ENCODE results near the gene SLC4A5. TPM values are rescaled to one million over a fixed set of nuclear protein-coding genes. Genes with fewer than 3 reads are reported as not detected.

Gene SLC4A5
- total RNA-seq, 2 donors from 2014 or later: 0.89 to 1.6 TPM

DNA sequence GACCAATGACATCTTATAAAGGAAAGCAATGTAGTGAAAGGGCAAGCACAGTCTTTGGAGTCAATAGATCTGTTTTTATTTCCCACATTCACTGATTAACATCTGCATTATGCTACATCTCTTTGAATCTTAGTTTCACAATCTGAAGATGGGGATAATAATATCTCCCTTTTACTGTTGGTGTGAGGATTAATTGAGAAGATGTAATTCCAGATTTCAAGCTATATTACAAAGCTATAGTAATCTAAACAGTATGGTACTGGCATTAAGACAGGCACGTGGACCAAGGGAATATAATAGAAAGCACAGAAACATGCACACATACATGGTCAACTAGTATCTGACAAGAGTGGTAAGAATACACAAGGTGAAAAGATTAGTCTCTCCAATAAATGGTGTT is 45.3 kb downstream of the SLC4A5 start:
- Mint-ChIP-seq H3K36me3 (peaks cover 5 to 8% of the 10 kb centered on the region in 2 donors), H3K27ac (no peak overlapping the region), H3K9me3 (peaks cover 3 to 4% of the 10 kb centered on the region in 2 donors)
- DNase-seq (ENCODE audit: low spot score in 2 of 2) (no peak), ATAC-seq (no peak)

DNA sequence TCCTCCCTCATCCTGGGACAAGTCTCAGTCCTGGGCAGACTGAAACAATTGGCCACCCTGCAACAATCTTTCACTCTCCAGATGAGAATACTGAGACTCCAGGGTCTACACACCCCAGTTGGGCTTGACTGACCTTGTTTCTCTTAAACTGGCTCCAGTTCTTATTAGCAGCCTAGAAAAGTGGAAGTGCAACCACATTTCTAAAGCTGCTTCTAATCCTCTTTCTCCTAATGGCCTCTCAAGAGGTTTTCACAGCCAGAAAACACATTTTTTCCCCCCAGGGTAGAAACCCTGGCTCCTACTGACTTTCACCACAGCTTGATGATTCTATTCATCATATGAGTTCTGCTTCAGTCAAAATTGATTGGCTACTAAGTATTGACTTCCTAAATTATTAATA is 45.8 kb downstream of the SLC4A5 start:
- Mint-ChIP-seq H3K36me3 (peaks cover 5 to 8% of the 10 kb centered on the region in 2 donors), H3K9me3 (peaks cover 3 to 4% of the 10 kb centered on the region in 2 donors), H3K27ac (no peak overlapping the region)
- ATAC-seq (no peak), DNase-seq (ENCODE audit: low spot score in 2 of 2) (no peak)

GRCh38 chr2:74293191-74293991 is 49.8 kb downstream of the SLC4A5 start:
- no peak for ATAC-seq
- Mint-ChIP-seq H3K36me3 (no peaks in the 10 kb centered on the region), H3K27ac (no peak overlapping the region), H3K9me3 (no peaks in the 10 kb centered on the region)
- DNase-seq (ENCODE audit: low spot score in 2 of 2): no peak

DNA sequence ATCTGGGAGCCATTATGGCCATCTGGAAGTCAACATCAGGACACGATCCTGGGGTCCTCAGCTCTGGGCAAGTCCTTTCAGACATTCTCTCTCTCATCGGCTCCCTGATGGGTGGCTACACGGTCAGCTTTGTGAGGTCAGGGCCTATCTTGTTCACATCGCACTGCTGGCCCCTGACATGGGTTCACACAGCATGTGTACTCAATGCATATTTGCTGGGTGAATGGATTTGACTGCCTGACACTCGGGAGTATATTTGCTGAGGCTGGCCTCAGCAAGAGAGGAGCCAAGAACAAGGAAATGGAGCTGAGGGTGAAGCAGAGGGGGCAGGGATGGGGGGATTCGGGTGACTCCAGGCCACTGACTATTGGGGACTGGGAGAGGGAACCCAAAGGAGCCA is 50.5 kb downstream of the SLC4A5 start:
- peak overlapping the region in 1 of 2 donors; percentile 84 for H3K27ac Mint-ChIP-seq

DNA sequence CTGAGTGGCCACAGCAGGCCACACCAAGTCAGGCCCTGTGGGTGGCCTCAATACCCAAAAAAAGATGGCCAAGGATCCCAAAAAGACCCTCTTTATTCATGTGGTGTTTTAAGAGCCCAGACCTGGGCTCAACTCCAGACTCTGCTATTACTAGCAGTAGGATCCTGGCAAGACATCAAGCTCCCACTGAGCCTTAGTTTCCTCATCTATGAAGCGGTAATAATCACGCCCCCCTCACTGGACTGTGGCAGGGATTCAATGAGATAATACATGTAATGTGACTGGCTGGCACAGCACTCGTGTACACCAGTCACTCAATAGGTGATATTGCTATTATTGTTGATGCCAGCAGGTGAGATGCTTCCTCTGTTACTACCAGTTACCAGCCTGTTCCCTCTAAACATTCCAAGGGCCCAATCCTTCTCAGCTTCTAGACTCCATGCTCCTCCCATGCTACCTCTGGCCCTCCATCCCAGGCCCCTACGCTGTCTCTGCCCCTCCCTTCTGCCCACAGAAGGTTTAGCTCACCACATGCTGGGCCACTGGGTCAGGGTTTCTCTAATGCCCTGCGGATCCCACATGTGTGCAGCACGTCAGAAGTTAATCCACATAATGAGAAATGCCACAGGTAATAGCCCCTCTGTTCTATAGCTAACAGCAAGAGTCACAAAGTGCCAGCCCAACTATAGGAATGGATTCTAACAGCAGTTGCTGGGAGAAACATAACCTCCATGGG is 51.2 kb downstream of the SLC4A5 start:
- H3K27ac Mint-ChIP-seq: peak overlapping the region in 1 of 2 donors; percentile 84
- no peaks in the 10 kb centered on the region for H3K9me3 Mint-ChIP-seq
- no peaks in the 10 kb centered on the region for H3K36me3 Mint-ChIP-seq

More for the DNA sequence above, 50.5 kb downstream of the SLC4A5 start:
- DNase-seq (ENCODE audit: low spot score in 2 of 2) (no peak), ATAC-seq (no peak)
- Mint-ChIP-seq H3K9me3 (no peaks in the 10 kb centered on the region), H3K36me3 (no peaks in the 10 kb centered on the region)

DNA sequence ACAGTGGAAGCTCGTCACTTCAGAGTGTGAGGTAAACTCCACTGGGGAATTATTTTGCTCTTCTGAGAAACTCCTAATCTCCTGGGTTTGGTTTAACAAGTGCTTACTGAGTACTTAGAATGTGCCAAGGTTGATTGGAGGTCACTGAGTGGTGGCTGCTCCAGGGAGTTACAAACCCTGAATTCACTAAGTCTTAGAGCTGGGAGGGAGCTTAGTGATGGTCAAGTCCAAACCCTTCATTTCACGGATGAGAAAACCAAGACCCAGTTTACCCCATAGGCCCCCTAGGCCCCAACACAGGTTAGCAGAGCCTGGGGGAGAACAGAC is 52.0 kb downstream of the SLC4A5 start:
- no peak for ATAC-seq
- Mint-ChIP-seq H3K36me3 (no peaks in the 10 kb centered on the region), H3K27ac (peak overlapping the region; percentile 84 to 90), H3K9me3 (no peaks in the 10 kb centered on the region)
- no peak for DNase-seq (ENCODE audit: low spot score in 2 of 2)

More for the DNA sequence above, 51.2 kb downstream of the SLC4A5 start:
- ATAC-seq (no peak), DNase-seq (ENCODE audit: low spot score in 2 of 2) (no peak)

DNA sequence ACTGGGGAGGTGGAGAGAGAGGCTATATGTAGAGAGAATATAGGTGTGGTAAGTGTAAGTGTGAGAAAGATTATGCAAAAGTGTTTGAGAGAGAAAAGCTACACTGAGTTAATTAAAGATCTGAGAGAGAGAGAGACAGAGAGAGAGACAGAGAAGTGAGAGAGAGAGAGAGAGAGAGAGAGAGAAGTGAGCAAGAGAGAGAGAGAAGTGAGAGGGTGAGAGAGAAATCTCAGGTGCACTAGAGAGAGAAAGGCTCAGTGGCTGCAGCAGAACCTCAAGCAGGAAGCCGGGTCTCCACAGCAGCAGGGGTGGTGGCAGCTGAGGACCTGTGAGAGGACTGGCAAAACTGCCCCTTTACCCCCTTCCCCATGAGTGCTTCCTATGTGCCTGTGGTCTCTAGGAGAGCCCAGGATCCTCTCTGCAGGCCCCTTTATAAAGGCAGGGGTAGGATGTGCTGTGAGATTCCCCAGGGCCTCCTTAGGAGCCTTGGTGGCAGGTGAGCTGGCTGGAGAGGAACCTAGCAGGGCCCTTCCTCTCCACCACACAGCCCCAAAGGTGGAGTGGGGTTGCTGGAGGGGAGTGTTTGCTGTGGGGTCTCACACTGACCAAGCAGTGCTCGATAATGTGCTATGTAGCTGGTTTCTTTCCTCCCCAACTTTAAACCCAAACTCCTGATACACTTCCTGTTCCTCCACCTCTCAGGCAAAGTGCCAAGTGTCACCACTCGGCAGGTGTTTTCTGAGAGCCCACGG is 52.6 kb downstream of the SLC4A5 start:
- no peaks in the 10 kb centered on the region for H3K9me3 Mint-ChIP-seq

DNA sequence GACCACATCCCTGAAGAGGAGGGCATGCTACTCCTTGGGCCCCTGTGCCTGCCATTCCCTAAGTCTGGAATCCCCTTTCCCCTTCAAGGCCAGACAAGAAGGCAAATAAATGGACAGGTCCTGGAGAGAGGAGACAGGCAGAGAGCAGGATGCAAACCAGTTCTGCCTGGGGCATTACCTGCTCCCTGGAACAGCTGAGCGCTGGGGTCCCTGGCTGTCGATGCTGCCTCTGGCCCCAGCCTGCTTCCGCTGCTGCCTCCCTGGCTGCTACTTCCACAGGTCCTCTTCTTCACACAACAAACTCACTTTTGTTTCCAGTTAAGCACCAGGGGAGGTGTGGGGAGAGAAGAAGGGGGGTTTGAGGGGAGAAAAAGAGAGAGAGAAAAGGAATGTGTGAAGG is 53.1 kb downstream of the SLC4A5 start:
- Mint-ChIP-seq H3K9me3 (no peaks in the 10 kb centered on the region), H3K36me3 (no peaks in the 10 kb centered on the region), H3K27ac (peak overlapping the region in 1 of 2 donors; percentile 84)
- no peak for DNase-seq (ENCODE audit: low spot score in 2 of 2)
- peak in 1 of 2 donors; percentile 18 for ATAC-seq

More for the DNA sequence above, 52.6 kb downstream of the SLC4A5 start:
- Mint-ChIP-seq H3K27ac (peak overlapping the region; percentile 84 to 90), H3K36me3 (no peaks in the 10 kb centered on the region)
- DNase-seq (ENCODE audit: low spot score in 2 of 2) (peak in 1 of 2 donors; percentile 15), ATAC-seq (peak; percentile 58 to 69)

- Mint-ChIP-seq H3K9me3 (no peaks in the 10 kb centered on the region), H3K27ac (no peak overlapping the region), H3K36me3 (no peaks in the 10 kb centered on the region)
- no peak for DNase-seq (ENCODE audit: low spot score in 2 of 2)
- peak; percentile 55 to 60 for ATAC-seq
These were observed 56.5 kb downstream of the SLC4A5 start for GRCh38 chr2:74286725-74287124.

DNA sequence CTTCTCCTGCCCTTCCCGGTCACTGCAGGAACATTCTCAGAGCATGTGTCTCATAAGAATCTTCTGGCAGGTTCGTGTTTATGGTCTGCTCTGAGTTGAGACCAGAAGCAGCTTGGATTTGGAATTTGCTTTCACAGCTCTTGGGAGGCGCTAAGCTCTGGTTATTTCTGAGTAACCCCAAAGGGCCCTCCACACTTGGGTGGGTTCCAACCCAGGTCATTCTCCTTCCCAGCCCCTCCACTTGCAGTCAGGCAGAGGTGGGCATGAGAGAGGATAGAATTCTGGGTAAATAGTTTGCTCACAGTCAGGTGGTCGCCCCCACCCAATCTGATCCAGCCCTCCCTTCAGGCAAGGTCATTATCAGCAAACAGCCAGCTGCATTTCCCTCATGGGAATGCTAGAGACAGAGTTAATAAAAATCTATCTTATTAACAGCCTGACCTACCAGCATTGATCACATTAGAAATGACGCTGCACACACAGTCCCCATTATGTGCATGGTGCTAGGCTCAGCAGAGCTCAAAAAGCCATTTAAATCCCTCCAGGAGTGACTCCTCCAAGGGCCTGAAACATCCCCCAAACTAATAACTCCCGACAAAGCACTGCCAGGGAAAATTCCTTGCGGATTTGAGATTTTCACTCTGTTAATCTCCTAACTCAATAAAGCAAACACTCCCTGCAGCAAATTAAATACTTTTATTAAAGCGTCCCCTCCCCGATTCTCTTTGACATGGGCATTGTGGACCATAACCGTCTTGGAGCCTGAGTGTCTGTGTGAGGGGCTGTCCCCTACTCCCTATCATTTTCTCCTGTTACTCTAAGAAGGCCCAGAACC is 61.9 kb downstream of the SLC4A5 start:
- Mint-ChIP-seq H3K36me3 (no peaks in the 10 kb centered on the region), H3K9me3 (no peaks in the 10 kb centered on the region), H3K27ac (no peak overlapping the region)
- ATAC-seq: no peak
- DNase-seq (ENCODE audit: low spot score in 2 of 2): no peak

GRCh38 chr2:74278694-74279093 is 64.5 kb downstream of the SLC4A5 start:
- ATAC-seq: no peak
- H3K9me3 Mint-ChIP-seq: no peaks in the 10 kb centered on the region
- H3K36me3 Mint-ChIP-seq: no peaks in the 10 kb centered on the region
- peak overlapping the region in 1 of 2 donors; percentile 10 for H3K27ac Mint-ChIP-seq
- DNase-seq (ENCODE audit: low spot score in 2 of 2): no peak

DNA sequence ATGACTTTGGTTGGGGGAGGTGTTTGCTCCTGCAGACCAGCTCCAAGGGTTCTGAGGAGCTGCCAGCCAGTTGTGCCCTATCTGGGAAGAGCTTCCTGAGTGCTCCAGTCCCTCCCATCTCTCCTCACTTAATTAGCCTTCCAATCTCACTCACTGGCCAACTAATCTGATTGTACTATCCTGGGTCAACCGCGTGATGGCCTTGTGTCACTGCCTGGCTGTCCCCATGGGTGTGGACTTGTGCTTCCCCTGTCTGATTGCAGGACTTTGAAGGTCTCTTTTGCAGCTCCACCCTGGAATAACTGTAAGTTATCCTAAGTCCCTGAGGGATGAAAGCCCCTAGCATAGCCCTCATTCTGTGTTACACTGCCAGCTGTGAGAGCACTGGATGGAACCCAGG is 65.0 kb downstream of the SLC4A5 start:
- Mint-ChIP-seq H3K36me3 (no peaks in the 10 kb centered on the region), H3K9me3 (no peaks in the 10 kb centered on the region), H3K27ac (no peak overlapping the region)
- no peak for DNase-seq (ENCODE audit: low spot score in 2 of 2)
- ATAC-seq: no peak

DNA sequence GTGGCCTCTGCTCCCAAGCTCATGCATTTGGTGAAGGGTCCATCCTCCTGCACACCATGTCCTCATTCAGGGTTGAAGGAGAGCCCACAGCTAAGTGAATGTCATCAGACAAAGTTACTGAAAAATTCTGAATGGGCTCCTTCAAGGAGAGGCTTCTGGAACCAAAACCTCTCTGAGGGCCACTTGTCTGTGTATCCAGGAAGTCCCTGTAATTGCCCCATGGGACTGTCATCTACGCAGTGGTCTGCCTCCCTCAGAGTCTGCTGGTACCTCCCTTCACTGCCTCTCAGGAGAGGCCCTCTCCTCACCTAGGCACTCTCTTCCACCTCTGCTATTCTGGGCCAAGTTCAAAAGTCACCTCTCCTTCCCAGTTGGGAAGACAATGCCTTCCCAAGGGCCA is 68.0 kb downstream of the SLC4A5 start:
- Mint-ChIP-seq H3K36me3 (no peaks in the 10 kb centered on the region), H3K9me3 (no peaks in the 10 kb centered on the region), H3K27ac (peak overlapping the region in 1 of 2 donors; percentile 20)
- no peak for DNase-seq (ENCODE audit: low spot score in 2 of 2)
- no peak for ATAC-seq

- Mint-ChIP-seq H3K27ac (no peak overlapping the region), H3K36me3 (no peaks in the 10 kb centered on the region), H3K9me3 (no peaks in the 10 kb centered on the region)
- ATAC-seq (no peak), DNase-seq (ENCODE audit: low spot score in 2 of 2) (no peak)
These were observed 73.5 kb downstream of the SLC4A5 start for GRCh38 chr2:74269667-74270066.

- Mint-ChIP-seq H3K36me3 (no peaks in the 10 kb centered on the region), H3K27ac (peak overlapping the region; percentile 52 to 89), H3K9me3 (no peaks in the 10 kb centered on the region)
- DNase-seq (ENCODE audit: low spot score in 2 of 2): peak in 1 of 2 donors; percentile 46
- peak; percentile 94 to 96 for ATAC-seq
These were observed 76.1 kb downstream of the SLC4A5 start for GRCh38 chr2:74267068-74267467.

DNA sequence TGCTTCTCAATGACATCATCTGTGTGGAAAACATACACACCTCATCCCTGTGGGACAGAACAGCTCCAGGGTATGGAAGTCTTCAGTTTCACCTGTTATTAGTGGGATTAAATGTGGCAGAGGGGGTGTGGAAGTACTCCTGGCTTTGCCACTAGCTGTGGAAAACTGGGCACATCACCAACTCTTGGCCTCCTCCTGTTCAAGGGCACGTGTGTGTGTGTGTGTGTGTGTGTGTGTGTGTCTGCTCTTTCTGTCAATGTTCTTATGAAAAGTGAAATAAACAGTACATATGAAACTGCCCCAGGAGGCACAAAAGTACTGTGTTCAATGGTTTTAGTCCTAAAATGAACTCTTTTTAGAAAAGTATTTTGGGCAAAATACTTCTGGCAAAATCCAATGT is 78.9 kb downstream of the SLC4A5 start:
- Mint-ChIP-seq H3K9me3 (no peaks in the 10 kb centered on the region), H3K27ac (no peak overlapping the region)

More for the DNA sequence above, 78.9 kb downstream of the SLC4A5 start:
- no peaks in the 10 kb centered on the region for H3K36me3 Mint-ChIP-seq
- DNase-seq (ENCODE audit: low spot score in 2 of 2) (no peak), ATAC-seq (no peak)
